GM12892 (cell line): ENCODE results near the gene PIP4K2B.

ENCODE experiments used
- POLR2A ChIP-seq: IDR thresholded peaks from 2 replicates; pipeline ENCODE4 v1.6.1; 2011; ENCODE audit warnings: low read depth, low read length, control low read depth
- TAF1 ChIP-seq: IDR thresholded peaks from 2 replicates; pipeline ENCODE4 v1.6.1; 2011; ENCODE audit warnings: low read depth, mild to moderate bottlenecking, control low read depth, low read length, borderline replicate concordance

- no peak for TF ChIP-seq TAF1
- TF ChIP-seq POLR2A = no peak
Observed at GRCh38 chr17:38753071-38753506, 46.3 kb downstream of the PIP4K2B start.
